ENCODE results near the gene UNC5B.

Gene UNC5B

DNA sequence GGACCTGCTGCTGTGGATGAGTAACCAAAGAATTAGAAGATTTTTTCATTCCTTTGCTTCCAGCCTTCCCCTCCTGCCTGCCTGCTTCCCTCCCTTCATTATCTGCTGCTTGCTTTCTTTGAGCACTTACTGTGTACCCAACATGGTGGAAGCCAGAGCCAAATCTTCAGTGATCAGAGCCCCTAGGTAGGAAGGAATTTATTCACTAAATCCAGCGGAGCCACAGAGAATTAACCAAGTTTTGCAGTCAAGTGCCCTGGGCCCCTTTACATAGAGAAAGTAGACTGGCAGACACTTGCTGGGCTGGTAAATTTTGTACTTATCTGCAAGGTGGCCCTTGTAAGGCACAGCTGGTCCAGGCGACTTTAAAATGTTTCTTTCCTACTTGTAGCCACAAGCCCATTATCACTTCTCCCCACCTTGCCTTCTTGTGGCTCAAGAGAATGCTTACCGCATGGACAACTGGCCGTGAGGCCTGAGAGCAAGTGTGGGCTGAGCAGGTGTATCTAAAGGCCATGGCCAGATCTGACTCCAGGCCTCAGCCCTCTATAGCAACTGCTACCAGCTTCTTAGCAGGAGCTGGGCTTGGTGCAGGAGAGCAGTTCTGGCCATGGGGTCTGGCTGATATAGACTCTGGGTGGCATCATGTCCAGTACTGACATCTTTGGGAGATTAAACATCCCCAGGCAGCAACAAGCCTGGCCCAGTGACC is 11.1 kb downstream of the UNC5B start:
- DNase-seq (ENCODE audit: low read depth in 2 of 2) = no peak

DNA sequence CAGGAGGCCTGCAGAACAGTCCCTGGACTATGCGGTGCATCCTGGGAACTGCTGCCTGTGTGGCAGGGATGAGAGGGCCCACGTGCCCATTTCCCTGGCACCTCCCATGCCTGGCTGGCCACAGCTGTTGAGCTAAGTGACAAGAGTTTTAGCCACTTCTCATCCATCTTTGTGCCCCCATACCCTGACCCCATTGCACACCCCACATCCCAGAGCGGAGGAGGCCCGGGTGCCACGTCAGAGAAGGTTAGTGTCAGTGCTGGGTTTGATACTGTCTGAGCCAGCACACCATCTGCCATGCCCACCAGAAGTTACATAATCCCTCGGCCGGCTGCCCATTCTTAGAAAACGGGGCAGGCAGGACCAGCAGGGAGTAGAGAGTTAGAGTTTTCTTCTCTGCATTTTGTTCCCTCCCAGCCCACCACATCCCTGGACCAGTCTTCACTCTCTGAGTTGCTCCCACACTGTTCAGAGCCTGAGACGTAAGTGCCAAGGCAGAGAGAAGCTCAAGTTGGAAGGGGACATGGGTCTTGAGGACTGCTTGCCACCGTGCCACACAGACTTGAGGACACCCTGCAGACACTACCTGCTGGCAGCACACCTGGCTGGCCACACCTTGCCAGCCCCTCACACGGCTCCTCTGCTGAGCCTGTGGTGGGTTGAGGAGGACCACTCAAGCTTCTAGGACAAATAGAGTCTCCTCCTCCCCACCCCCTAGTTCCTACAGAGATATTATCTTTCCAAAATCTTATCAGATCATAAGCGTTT is 13.1 kb downstream of the UNC5B start:
- DNase-seq (ENCODE audit: low read depth in 2 of 2) = no peak

GRCh38 chr10:71228875-71229675 is 16.7 kb downstream of the UNC5B start:
- no peak for DNase-seq (ENCODE audit: low read depth in 2 of 2)

- no peak for DNase-seq (ENCODE audit: low read depth in 2 of 2)
Measured at GRCh38 chr10:71229726-71230655, 17.6 kb downstream of the UNC5B start.

DNA sequence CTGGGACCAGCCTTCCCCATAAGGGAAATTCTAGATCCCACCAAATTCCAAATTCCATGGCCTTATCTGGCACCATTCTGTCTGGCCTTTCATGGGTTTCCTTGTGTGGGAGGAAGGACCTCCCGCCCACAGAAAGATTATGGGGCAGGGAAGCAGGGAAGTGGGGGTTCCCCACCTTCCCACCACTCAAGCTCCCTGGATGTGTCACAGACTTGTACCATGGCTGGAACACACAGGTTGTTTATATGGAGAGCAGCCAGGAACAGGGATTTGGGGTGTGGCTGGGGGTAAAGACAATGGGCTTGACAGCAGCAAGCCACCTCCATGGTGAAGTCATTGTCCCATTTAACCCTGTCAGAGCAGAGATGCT is 18.3 kb downstream of the UNC5B start:
- no peak for DNase-seq (ENCODE audit: low read depth in 2 of 2)

DNA sequence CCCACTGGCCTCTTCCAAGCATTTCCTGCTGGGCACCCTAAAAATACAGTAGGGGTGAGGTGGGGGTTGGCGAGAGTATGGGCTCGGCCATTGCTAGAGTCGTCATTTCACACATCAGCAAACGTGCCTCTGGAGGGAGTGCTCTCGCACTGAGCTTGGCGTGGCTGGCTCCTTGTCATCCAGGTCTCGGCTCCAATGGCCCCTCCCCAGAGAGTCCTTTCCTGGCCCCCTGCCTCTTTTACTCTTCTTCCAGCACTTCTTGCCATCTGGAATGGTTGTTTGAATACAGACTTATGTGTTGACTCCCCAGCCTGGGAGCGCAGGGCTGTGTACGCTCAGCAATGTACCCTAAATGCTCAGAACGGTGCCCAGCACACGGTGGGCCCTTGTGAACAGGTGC is 18.8 kb downstream of the UNC5B start:
- DNase-seq (ENCODE audit: low read depth in 2 of 2) = no peak

- no peak for DNase-seq (ENCODE audit: low read depth in 2 of 2)
Measured at GRCh38 chr10:71232089-71232998, 20.0 kb downstream of the UNC5B start.

- no peak for DNase-seq (ENCODE audit: low read depth in 2 of 2)
Measured at GRCh38 chr10:71233482-71233892, 21.1 kb downstream of the UNC5B start.

DNA sequence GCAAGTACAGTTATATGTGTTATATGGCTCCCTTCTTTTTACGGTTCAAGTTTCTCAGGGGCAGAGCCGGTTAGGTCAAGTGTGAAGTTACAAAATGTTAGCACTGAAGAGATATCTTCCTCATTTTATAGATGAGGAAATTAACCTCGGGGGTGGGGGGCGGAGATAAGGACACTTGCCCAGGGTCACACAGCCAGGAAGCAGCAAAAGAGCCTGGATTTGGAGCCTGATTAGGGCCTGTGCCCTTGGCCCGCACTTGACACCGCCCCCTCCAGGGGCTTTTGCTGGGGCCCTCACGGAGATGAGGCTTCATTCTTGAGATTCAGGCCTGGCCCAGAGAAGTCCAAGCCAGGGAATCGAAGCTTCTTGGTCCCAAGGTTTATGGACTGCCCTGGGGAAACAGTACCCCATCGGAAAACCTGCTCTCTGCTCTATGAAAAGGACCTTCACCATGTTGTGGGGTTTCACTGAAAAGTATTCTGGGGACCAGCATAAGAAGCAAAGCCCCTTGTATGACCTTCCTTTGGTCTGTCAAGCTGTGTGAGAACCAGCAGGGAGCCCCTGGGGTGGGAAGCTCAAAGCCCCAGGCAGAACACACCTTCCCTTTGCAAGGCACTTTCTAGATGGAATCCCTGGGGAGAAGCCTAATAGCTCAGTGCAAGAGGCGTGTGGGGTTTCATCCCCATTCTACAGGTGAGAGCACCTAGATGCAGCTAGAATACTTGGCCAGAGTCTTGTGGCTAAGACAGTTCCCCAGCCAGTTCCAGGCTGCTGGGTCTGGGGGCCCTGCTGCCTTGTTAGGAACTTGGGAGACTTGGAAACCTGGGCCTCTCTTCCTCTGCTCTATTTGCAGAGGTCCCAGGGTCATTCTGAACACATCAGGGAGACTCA is 21.9 kb downstream of the UNC5B start:
- no peak for DNase-seq (ENCODE audit: low read depth in 2 of 2)

GRCh38 chr10:71234970-71235685 is 22.8 kb downstream of the UNC5B start:
- no peak for DNase-seq (ENCODE audit: low read depth in 2 of 2)

DNA sequence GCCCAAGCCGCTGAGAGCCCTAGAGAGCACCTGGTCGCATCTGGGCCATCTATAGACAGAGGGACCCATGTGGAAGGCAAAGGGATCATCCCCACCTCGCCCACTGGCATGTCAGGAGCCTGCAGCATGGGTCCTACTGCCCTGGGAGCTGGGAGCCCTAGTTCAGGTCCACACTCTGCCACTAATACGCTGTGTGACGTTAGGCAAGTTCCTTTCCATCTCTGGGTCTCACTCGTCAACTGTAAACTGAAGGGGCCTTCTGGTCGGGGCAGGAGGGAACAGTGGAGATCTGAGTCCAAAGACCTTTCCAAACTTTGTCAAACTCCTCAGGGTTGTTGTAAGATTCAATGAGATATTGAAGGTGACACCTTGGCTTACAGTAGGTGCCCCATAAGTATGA is 23.4 kb downstream of the UNC5B start:
- DNase-seq (ENCODE audit: low read depth in 2 of 2) = no peak

DNA sequence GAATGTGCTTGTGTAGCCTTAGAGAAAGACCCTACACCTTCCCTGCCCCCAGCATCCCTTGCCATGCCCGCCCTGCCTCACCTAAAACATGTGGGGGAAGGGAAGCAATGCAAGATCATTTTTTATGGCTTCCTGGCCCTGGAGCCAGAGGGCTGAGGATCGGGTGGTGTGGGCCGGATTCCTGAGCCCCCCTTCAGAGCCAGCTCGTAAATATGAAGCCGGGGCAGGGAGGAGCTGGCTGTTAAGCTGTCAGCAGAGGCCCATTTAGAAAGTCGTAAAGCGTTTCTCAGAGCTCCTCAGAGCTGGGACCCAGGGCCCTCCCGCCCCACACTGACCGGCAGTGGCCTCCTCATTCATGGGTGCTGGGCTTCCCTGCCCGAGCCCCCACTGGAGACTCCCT is 23.9 kb downstream of the UNC5B start:
- no peak for DNase-seq (ENCODE audit: low read depth in 2 of 2)

DNA sequence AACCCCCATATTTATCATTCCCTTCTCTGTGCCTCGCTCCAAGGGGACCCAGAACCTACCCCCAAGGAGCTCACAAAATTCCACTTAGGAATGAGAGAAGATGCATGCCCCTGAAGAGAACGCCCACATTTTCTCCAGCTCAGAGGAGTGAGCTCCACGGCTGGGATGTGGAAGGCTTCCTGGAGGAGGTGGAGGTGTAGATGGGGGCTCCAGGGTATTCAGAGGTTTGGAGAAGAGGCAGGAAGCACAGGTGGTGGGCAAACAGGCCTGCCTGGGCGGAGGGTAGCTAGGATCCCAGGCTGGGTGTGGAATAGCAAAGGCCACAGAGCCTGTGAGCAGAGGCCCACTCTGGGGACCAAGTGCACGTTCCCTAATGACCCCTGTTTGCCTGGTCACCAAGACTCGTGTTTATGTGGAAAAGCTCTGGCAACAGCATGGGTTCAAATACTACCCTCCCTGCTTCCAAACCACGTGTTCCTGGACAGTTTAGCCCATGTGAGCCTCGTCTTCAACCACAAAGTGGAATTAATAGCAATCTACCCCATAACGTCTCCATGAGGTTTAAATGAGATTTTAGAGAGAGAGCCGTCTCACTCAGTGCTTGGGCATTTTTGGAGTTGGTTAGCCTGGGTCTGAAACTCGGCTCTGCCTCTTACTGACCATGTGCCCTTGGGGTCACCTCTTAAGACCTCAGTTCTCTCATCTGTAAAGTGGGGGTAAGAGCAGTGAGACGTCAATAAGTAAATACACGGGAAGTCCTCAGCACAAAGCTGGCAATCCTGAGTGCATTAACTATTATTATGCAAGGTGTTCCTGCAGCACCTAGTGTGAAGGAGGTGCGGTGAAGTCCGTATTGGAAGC is 24.7 kb downstream of the UNC5B start:
- DNase-seq (ENCODE audit: low read depth in 2 of 2) = no peak

GRCh38 chr10:71237843-71238623 is 25.7 kb downstream of the UNC5B start:
- DNase-seq (ENCODE audit: low read depth in 2 of 2) = no peak

DNA sequence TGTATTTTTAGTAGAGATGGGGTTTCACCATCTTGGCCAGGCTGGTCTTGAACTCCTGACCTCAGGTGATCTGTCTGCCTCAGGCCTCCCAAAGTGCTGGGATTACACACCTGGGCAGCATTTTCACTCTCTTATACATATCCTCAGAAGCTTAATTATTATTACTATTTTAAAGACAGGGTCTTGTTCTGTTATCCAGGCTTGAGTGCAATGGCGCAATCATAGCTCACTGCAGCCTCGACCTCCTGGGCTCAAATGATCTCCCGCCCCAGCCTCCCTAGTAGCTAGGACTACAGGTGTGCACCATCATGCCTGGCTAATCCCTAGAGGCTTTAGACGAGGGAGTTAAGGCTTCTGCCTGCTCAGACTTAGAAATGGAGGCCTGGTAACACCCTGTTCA is 26.3 kb downstream of the UNC5B start:
- no peak for DNase-seq (ENCODE audit: low read depth in 2 of 2)

DNA sequence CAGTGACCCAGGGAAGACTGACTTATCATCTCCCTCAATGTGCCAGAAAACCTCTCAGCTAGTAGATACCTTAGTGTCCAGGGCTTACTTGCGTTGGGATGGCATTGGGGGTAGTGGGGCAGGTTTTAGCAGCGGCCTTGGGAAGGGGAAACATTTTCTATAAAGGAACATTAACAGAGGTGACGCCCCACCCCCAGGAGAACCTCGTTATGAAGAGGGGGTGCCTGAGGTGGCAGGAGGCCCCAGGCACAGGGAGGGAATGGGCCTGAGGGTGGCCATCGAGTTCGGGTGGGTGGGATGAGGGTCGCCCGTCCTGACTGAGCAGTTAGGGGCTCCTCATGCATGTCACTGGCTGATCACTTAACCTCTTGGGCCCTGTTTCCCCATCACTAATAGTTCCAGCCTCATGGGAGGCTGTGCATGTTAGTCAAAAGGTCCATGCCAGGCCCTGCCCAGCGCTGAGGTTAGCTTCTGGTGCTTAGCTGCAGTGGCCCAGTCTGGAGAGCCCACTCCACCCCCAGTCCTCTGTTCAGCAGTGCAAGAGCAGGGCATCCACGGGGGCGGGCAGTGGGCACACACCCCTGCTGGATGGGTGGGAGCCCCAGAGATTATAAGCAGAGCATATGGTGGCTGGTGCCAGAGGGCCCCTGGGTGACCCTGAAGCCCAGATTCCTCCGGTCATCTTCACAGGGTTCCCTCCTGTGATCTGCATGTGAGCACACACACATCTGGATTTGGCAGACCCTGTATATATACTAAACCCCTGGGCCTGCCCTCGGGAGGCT is 27.0 kb downstream of the UNC5B start:
- DNase-seq (ENCODE audit: low read depth in 2 of 2) = no peak

Data from stimulated activated CD8-positive, alpha-beta memory T cell treated with anti-CD3 and anti-CD28 coated beads, Interleukin-7, amount 100 ng/mL, for 1 hour (primary cell).